Urinary bladder (tissue), 4 donors: ENCODE results near the gene RALGPS2. TPM values are rescaled to one million over a fixed set of nuclear protein-coding genes. Genes with fewer than 3 reads are reported as not detected.
"Not testable (repeated sequence)": the region's sequence is repeated elsewhere in the genome, so short reads cannot be mapped to it uniquely, and the experiment has no call there.

Experiments
- DNase-seq: peaks from one replicate; pipeline ENCODE4 v3.0.0-alpha.2; 2015; ENCODE audit errors: extremely low spot score
- H3K27ac ChIP-seq: one replicate; pipeline ENCODE4 v1.5.1; 2013; ENCODE audit warnings: low read depth, mild to moderate bottlenecking, moderate library complexity
- H3K36me3 ChIP-seq: one replicate; pipeline ENCODE4 v1.6.1; 2013; ENCODE audit warnings: mild to moderate bottlenecking, moderate library complexity; ENCODE audit not compliant: insufficient read depth
- H3K4me1 ChIP-seq: one replicate; pipeline ENCODE4 v1.6.1; 2013; ENCODE audit warnings: mild to moderate bottlenecking, moderate library complexity; ENCODE audit not compliant: insufficient read depth
- H3K4me3 ChIP-seq: one replicate; pipeline ENCODE4 v1.5.1; 2013; ENCODE audit warnings: low read depth, low read length
- WGBS: extraction: QIAGEN DNeasy Blood & Tissue Kit; methylation state at CpG from one replicate; pipeline ENCODE4 v1.1.7; 2013; 5-methylcytosine and 5-hydroxymethylcytosine counted together
- polyA plus RNA-seq: library from polyadenylated mRNA; stranded (reverse); fragments of 200-250 nt; gene quantifications from one replicate; pipeline ENCODE4 v1.2.3, GENCODE V29; 2013
- total RNA-seq: library from RNA; depleted of rRNA; stranded (reverse); fragments of >200 nt; gene quantifications from one replicate; pipeline ENCODE4 v1.2.3, GENCODE V29; 2014
- donor health status: healthy with polysubstance abuse.
- donor health status: healthy.

Gene RALGPS2
- total and polyA plus RNA-seq, 2 donors = 3.8 to 82.4 TPM

DNA sequence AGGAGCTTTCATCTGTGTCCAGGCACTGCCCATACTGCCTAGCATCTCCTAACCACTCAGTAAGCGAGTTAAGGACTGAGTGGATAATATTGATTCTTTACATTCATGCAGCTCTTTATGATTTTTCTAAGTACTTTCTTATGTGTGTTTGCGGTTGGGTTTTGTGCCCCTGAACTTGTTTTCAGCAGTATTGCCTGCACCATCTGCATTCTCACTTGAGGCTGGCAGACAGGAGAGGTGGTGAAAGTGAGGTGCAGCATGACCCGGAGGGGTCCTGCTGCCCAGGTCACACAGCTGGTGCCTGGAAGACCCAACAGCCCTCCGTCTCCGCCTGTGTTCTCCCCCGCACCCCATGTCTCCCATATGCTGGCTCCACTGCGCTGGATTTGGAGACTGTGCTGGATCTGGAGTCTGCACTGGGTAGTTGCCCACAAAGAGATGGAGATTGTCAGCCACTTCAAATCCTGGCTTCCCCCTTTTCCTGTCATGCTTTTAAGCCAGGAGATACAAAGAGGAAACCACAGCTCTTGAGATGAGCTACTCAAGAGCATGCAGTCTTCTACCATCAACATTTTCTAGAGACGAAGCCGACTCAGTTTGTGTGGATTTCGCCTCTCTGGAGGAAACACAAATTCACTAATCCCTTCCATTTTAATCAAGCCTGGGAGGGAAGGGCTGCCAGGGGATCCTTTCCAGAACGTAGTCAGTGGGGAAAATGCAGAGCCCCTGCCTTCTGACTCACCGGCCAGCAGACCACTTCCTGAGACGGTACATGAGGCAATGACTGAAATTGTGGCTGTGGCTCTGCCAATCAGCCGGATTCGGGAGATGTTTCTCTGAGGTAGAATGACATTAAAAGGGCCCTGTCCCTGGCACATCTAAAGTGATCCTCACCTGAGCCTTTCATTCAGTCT is 217.5 kb downstream of the RALGPS2 start:
- WGBS = 70% methylated on average over 15 of the region's 15 CpGs
- no peak overlapping the region for H3K4me3 ChIP-seq
- H3K27ac ChIP-seq = no peak overlapping the region
- DNase-seq = no peak
- H3K36me3 ChIP-seq = no peaks in the 10 kb centered on the region
- no peaks in the 10 kb centered on the region for H3K4me1 ChIP-seq

DNA sequence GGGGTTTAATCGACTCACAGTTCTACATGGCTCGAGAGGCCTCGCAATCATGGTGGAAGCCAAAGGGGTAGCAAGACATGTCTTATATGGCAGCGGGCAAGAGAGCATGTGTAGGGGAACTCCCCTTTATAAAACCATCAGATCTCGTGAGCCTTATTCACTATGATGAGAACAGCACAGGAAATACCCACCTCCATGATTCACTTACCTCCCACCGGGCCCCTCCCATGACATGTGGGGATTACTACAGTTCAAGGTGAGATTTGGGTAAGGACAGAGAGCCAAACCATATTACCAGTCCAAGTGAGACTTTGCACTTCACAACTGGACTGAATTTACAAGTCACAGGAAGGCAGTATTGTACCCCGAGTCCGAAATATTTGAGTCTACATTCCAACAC is 219.7 kb downstream of the RALGPS2 start:
- Histone ChIP-seq H3K4me1 (no peaks in the 10 kb centered on the region), H3K4me3 (no peak overlapping the region), H3K27ac (no peak overlapping the region), H3K36me3 (no peaks in the 10 kb centered on the region)
- WGBS = 96% methylated on average over 8 of the region's 8 CpGs
- no peak for DNase-seq

- WGBS = 66% methylated on average over 17 of the region's 17 CpGs
- DNase-seq = no peak
- H3K27ac ChIP-seq = no peak overlapping the region
- no peaks in the 10 kb centered on the region for H3K36me3 ChIP-seq
- H3K4me3 ChIP-seq = no peak overlapping the region
- no peaks in the 10 kb centered on the region for H3K4me1 ChIP-seq
Measured at GRCh38 chr1:178945763-178946266, 220.8 kb downstream of the RALGPS2 start.

DNA sequence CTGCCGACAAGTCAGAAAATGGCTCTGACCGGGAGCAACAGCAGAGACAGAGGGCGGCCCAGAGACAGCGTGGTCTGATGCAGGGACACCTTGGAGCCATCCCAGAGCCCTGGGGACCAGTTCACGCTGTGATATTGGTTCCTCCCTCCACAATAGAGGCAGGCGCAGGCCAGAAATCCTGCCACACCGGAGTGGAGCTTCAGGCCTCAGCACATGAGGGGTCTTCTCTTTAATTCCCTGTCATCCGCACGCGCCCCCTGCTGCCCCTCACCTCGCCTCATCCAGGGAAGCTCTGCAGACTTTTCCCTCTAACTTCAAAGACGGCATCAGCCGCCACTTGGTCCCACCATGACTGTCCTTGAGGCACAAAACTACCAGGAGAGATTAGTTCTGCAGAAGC is 221.4 kb downstream of the RALGPS2 start:
- Histone ChIP-seq H3K4me3 (no peak overlapping the region), H3K27ac (no peak overlapping the region), H3K4me1 (no peaks in the 10 kb centered on the region), H3K36me3 (no peaks in the 10 kb centered on the region)
- WGBS = 93% methylated on average over 13 of the region's 13 CpGs
- no peak for DNase-seq

GRCh38 chr1:178946855-178947676 is 222.0 kb downstream of the RALGPS2 start:
- no peaks in the 10 kb centered on the region for H3K36me3 ChIP-seq
- no peaks in the 10 kb centered on the region for H3K4me1 ChIP-seq
- DNase-seq = no peak
- H3K27ac ChIP-seq = no peak overlapping the region
- no peak overlapping the region for H3K4me3 ChIP-seq
- 91% methylated on average over 4 of the region's 4 CpGs for WGBS

GRCh38 chr1:178947677-178947981 is 222.6 kb downstream of the RALGPS2 start:
- WGBS = 87% methylated on average over 3 of the region's 3 CpGs
- H3K4me1 ChIP-seq = no peaks in the 10 kb centered on the region
- no peak overlapping the region for H3K27ac ChIP-seq

DNA sequence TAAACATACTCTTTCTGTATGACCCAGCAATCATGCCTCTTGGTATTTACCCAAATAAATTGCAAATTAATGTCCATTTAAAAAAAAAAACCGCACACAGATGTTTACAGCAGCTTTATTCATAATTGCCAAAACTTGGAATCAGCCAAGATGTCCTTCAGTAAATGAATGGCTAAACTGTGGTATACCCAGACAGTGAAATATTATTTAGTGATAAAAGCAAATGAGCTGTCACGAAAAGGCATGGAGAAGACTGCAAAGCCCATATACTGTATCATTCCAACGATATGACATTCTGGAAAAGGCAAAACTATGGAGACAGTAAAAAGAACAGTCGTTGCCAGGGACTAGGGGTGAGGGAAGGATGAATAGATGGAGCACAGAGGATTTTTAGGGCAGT is 223.6 kb downstream of the RALGPS2 start:
- no peak for DNase-seq
- no peak overlapping the region for H3K4me3 ChIP-seq
- 81% methylated on average over 4 of the region's 4 CpGs for WGBS
- no peaks in the 10 kb centered on the region for H3K4me1 ChIP-seq
- no peak overlapping the region for H3K27ac ChIP-seq
- H3K36me3 ChIP-seq = no peaks in the 10 kb centered on the region

More at GRCh38 chr1:178947677-178947981, 222.6 kb downstream of the RALGPS2 start:
- DNase-seq = no peak
- Histone ChIP-seq H3K36me3 (no peaks in the 10 kb centered on the region), H3K4me3 (no peak overlapping the region)

DNA sequence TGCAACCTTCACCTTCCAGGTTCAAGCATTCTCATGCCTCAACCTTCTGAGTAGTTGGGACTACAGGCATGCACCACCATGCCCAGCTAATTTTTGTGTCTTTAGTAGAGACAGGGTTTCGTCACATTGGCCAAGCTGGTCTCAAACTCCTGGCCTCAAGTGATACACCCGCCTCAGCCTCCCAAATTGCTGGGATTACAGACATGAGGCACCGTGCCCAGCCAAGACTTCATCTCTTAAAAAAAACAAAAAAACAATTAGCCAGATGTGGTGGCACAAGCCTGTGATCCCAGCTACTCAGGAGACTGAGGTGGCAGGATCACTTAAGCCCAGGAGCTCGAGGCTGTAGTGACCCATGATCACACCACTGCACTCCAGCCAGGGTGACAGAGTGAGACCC is 224.8 kb downstream of the RALGPS2 start:
- not testable (repeated sequence) for H3K4me3 ChIP-seq
- WGBS = 84% methylated on average over 4 of the region's 4 CpGs

GRCh38 chr1:178951600-178951999 is 226.6 kb downstream of the RALGPS2 start:
- no peak overlapping the region for H3K4me3 ChIP-seq
- DNase-seq = no peak
- no peak overlapping the region for H3K27ac ChIP-seq
- 95% methylated on average over 4 of the region's 4 CpGs for WGBS
- H3K4me1 ChIP-seq = peaks cover 1% of the 10 kb centered on the region
- no peaks in the 10 kb centered on the region for H3K36me3 ChIP-seq

More for the DNA sequence above, 224.8 kb downstream of the RALGPS2 start:
- H3K27ac ChIP-seq, H3K4me1 ChIP-seq, DNase-seq, H3K36me3 ChIP-seq: not testable (repeated sequence)

GRCh38 chr1:178953034-178953433 is 228.0 kb downstream of the RALGPS2 start:
- H3K4me3 ChIP-seq = no peak overlapping the region
- H3K27ac ChIP-seq = no peak overlapping the region
- peaks cover 1% of the 10 kb centered on the region for H3K4me1 ChIP-seq
- WGBS = 42% methylated on average over 5 of the region's 5 CpGs
- no peaks in the 10 kb centered on the region for H3K36me3 ChIP-seq
- DNase-seq = no peak

DNA sequence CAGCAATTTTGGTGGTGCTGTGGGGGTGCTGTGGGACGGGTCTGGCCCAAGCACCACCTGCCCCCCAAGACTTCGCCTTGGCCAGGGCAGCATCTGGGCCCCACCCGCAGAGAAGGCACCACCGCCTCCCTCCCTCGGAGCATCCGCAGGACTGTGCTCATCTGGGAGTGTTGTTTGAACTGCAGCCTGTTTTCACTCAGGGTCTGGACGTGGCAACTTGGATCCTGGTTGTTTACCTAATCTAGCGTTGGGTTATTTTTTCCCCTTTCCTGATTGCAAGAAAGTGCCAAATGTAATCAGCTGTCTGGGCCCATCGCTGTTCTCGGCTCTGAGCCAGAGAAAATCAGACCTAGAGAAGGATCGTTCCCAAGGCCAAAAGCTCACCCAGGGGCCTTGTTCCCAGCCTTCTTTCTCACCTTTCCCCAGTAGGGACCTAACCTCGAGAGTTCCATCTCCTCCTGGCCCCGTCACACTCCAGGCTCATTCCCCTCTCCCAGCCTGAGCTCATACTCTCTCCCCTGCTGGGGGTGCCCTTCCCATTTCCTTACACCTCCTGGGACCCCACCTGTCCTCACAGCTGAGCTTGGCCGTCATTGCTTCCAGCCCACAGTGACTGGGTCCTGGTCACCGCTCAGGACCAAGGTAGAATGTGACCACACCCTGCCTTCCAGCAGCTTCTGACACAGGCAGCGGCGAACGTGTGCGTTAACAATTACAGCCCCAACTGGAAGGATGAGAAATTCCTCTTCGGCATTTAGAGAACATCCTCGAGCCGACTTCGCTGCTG is 228.7 kb downstream of the RALGPS2 start:
- H3K36me3 ChIP-seq = no peaks in the 10 kb centered on the region
- WGBS = 62% methylated on average over 23 of the region's 23 CpGs
- peaks cover 1% of the 10 kb centered on the region for H3K4me1 ChIP-seq
- no peak for DNase-seq
- no peak overlapping the region for H3K4me3 ChIP-seq
- H3K27ac ChIP-seq = no peak overlapping the region

DNA sequence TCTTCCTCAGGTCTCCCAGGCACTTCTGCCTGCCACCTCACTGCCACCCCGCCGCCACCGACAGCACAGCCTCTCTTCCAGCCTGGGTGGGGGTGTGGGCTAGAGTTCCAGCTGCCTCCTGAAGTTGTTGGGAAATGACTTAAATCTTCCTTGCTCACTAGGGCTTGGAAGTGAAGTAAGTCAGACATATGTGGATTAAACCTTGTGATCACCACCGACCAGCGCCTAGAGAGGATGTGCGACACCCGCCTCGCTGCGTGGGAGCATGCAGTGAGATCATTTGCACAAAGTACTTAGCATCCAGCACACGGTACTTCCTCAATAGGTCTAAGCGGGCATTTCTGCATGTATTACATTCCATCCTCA is 229.3 kb downstream of the RALGPS2 start:
- no peak overlapping the region for H3K4me3 ChIP-seq
- 93% methylated on average over 11 of the region's 11 CpGs for WGBS
- no peak for DNase-seq
- H3K36me3 ChIP-seq = no peaks in the 10 kb centered on the region
- no peak overlapping the region for H3K27ac ChIP-seq
- peaks cover 1% of the 10 kb centered on the region for H3K4me1 ChIP-seq

- no peaks in the 10 kb centered on the region for H3K36me3 ChIP-seq
- WGBS = 62% methylated on average over 6 of the region's 6 CpGs
- DNase-seq = no peak
- peaks cover 1% of the 10 kb centered on the region for H3K4me1 ChIP-seq
- no peak overlapping the region for H3K4me3 ChIP-seq
- H3K27ac ChIP-seq = no peak overlapping the region
Measured at GRCh38 chr1:178954937-178955336, 229.9 kb downstream of the RALGPS2 start.
